ENCODE measurements around the gene CHRM4. TPM values are rescaled to one million over a fixed set of nuclear protein-coding genes. Genes with fewer than 3 reads are reported as not detected.

CHRM4 gene
- total RNA-seq, 2 donors from 2014 or later = 0.28 TPM; not detected in 1

- H3K36me3 ChIP-seq = peaks cover 29% of the 10 kb centered on the region
- H3K9me3 ChIP-seq = no peaks in the 10 kb centered on the region
- no peak for DNase-seq (ENCODE audit: low spot score)
- H3K4me3 ChIP-seq = no peak overlapping the region
- H3K27me3 ChIP-seq = no peaks in the 10 kb centered on the region
- TF ChIP-seq, protein P1, sequence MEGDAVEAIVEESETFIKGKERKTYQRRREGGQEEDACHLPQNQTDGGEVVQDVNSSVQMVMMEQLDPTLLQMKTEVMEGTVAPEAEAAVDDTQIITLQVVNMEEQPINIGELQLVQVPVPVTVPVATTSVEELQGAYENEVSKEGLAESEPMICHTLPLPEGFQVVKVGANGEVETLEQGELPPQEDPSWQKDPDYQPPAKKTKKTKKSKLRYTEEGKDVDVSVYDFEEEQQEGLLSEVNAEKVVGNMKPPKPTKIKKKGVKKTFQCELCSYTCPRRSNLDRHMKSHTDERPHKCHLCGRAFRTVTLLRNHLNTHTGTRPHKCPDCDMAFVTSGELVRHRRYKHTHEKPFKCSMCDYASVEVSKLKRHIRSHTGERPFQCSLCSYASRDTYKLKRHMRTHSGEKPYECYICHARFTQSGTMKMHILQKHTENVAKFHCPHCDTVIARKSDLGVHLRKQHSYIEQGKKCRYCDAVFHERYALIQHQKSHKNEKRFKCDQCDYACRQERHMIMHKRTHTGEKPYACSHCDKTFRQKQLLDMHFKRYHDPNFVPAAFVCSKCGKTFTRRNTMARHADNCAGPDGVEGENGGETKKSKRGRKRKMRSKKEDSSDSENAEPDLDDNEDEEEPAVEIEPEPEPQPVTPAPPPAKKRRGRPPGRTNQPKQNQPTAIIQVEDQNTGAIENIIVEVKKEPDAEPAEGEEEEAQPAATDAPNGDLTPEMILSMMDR (IDR thresholded peaks at IDR 0.05) = no peak
- no peak overlapping the region for H3K27ac ChIP-seq
- peaks cover 0 to 17% of the 10 kb centered on the region in 2 donors for H3K4me1 ChIP-seq
These were observed 11.7 kb upstream of the CHRM4 start for GRCh38 chr11:46402957-46403902.

DNA sequence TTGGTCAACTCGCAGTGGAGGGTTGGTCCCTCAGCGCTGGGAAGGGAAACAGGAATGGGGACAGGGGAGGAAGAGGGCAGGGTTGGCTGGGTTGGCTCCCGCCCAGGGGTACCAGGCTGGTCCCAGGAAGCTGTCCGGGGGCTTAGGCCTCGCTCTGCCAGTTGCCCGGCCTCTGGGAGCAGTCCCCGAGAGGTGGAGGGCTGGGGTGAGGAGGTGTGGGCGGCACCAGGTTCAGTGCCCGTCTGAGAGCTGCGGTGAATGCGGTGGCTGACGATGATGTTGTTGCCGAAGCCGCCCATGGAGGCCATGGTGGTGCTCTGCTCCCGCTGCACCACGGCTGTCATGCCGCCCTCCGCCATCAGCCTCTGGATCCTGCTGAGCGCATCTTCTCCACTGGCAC is 6.0 kb upstream of the CHRM4 start:
- no peak for DNase-seq (ENCODE audit: low spot score)
- Histone ChIP-seq H3K27me3 (no peaks in the 10 kb centered on the region), H3K4me1 (peaks cover 0 to 6% of the 10 kb centered on the region in 2 donors), H3K4me3 (no peak overlapping the region), H3K36me3 (peaks cover 19% of the 10 kb centered on the region), H3K27ac (no peak overlapping the region), H3K9me3 (no peaks in the 10 kb centered on the region)
- TF ChIP-seq, protein P1 (IDR thresholded peaks at IDR 0.05) = no peak

DNA sequence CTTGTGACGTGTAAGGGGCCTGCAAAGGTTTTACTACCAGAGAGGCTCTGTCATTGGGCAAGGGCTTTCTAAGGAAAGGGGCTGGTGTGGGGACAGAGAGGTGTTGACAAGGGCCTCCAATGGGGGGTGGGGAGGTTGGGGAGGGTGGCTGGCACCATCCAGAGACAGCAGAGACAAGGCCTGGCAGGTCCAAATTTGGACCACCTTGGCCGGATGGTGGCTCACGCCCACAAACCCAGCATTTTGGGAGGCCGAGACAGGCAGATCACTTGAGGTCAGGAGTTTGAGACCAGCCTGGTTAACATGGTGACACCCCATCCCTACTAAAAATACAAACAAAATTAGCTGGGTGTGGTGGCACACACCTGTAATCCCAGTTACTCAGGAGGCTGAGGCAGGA is 2.2 kb upstream of the CHRM4 start:
- DNase-seq (ENCODE audit: low spot score) = no peak
- no peak overlapping the region for H3K4me3 ChIP-seq
- H3K36me3 ChIP-seq = peaks cover 19% of the 10 kb centered on the region
- peaks cover 0 to 39% of the 10 kb centered on the region in 2 donors for H3K4me1 ChIP-seq
- H3K9me3 ChIP-seq = no peaks in the 10 kb centered on the region
- TF ChIP-seq, protein P1 (IDR thresholded peaks at IDR 0.05) = no peak
- peaks cover 12 to 28% of the 10 kb centered on the region in 2 donors for H3K27me3 ChIP-seq
- H3K27ac ChIP-seq = no peak overlapping the region

GRCh38 chr11:46393231-46393616 is 1.6 kb upstream of the CHRM4 start:
- Histone ChIP-seq H3K27me3 (peaks cover 12 to 28% of the 10 kb centered on the region in 2 donors), H3K9me3 (no peaks in the 10 kb centered on the region), H3K36me3 (peaks cover 16% of the 10 kb centered on the region), H3K4me1 (peaks cover 0 to 40% of the 10 kb centered on the region in 2 donors), H3K27ac (no peak overlapping the region), H3K4me3 (peak overlapping the region in 1 of 2 donors; percentile 55)
- no peak for DNase-seq (ENCODE audit: low spot score)
- TF ChIP-seq, protein P1 (IDR thresholded peaks at IDR 0.05) = no peak

GRCh38 chr11:46392421-46393230 is 1.1 kb upstream of the CHRM4 start:
- Histone ChIP-seq H3K9me3 (no peaks in the 10 kb centered on the region), H3K36me3 (peaks cover 10% of the 10 kb centered on the region), H3K4me3 (peak overlapping the region; percentile 30 to 55), H3K4me1 (peaks cover 0 to 46% of the 10 kb centered on the region in 2 donors), H3K27ac (no peak overlapping the region), H3K27me3 (peaks cover 12 to 28% of the 10 kb centered on the region in 2 donors)
- TF ChIP-seq, protein P1 (IDR thresholded peaks at IDR 0.05) = peak in 1 of 2 donors; percentile 34
- DNase-seq (ENCODE audit: low spot score) = peak; percentile 78
